EL (cell line): Measurements from ENCODE around the gene CINP.
A peak's percentile ranks its signal among the peaks of the same experiment; 100 is the strongest.
"Not testable (repeated sequence)": the region's sequence is repeated elsewhere in the genome, so short reads cannot be mapped to it uniquely, and the experiment has no call there.

Experiments
- DNase-seq: peaks from one replicate; pipeline ENCODE4 v3.0.0-alpha.2; 2016

The CINP gene

GRCh38 chr14:102319351-102320032 lies 43.2 kb downstream of the CINP start, which contains the start of gene ZNF839:
ZNF839 (plus strand) TSS chr14:102319746; CDS start chr14:102319766, 20 bp downstream.
- peak; percentile 91 for DNase-seq

- no peak for DNase-seq
Measured at GRCh38 chr14:102318781-102319276, 43.9 kb downstream of the CINP start.

GRCh38 chr14:102317564-102318248 lies 45.0 kb downstream of the CINP start:
- DNase-seq = peak; percentile 37

- peak; percentile 94 for DNase-seq
Measured at GRCh38 chr14:102316743-102317563, 45.7 kb downstream of the CINP start.

GRCh38 chr14:102316338-102316742 lies 46.4 kb downstream of the CINP start:
- DNase-seq = no peak

- DNase-seq = peak; percentile 19
Measured at GRCh38 chr14:102315121-102315520, 47.6 kb downstream of the CINP start.

- peak; percentile 84 for DNase-seq
Measured at GRCh38 chr14:102314242-102315011, 48.3 kb downstream of the CINP start.

- DNase-seq = peak; percentile 97
Measured at GRCh38 chr14:102304611-102305506, 57.8 kb downstream of the CINP start, which contains the start of gene MOK. MOK (minus strand) TSS chr14:102305164; CDS start chr14:102304968, 196 bp downstream.

GRCh38 chr14:102303664-102304063 lies 59.0 kb downstream of the CINP start:
- DNase-seq = no peak

- DNase-seq = not testable (repeated sequence)
Measured at GRCh38 chr14:102298303-102299070, 64.2 kb downstream of the CINP start.
